ENCODE measurements around the gene ATE1.

GRCh38 chr10:121838149-121838548 lies 89.7 kb downstream of the ATE1 start:
- TF ChIP-seq POLR2AphosphoS5 (IDR thresholded peaks at IDR 0.05; ENCODE audit: low read depth, low read length) (no peak), CTCF (IDR thresholded peaks at IDR 0.05 in 2 of 3, conservative IDR thresholded peaks at IDR 0.05 in 1 of 3; ENCODE audit: borderline replicate concordance in 1 of 3, insufficient read depth in 1 of 3, low read depth in 2 of 3, low read length in 2 of 3) (no peak), POLR2A (IDR thresholded peaks at IDR 0.05; ENCODE audit: borderline replicate concordance, extremely low read depth, insufficient read depth, insufficient read length) (no peak), TCF7L2 (IDR thresholded peaks at IDR 0.05; ENCODE audit: borderline replicate concordance, extremely low read depth, insufficient read depth, insufficient read length) (no peak), MAX (IDR thresholded peaks at IDR 0.05) (no peak), EZH2 (IDR thresholded peaks at IDR 0.05) (no peak), SP1 (IDR thresholded peaks at IDR 0.05; ENCODE audit: low read depth) (no peak), EZH2phosphoT487 (IDR thresholded peaks at IDR 0.05; ENCODE audit: borderline replicate concordance) (no peak), JUND (IDR thresholded peaks at IDR 0.05) (no peak), ZNF274 (IDR thresholded peaks at IDR 0.05; ENCODE audit: low read depth, low read length) (no peak), CBX3 (IDR thresholded peaks at IDR 0.05; ENCODE audit: low read depth) (no peak), CEBPB (IDR thresholded peaks at IDR 0.05; ENCODE audit: low read depth) (no peak)

Data from HCT116 (cell line).